Measurements from ENCODE around the gene TAPBP. TPM values are rescaled to one million over a fixed set of nuclear protein-coding genes. Genes with fewer than 3 reads are reported as not detected.

TAPBP gene
- total and polyA plus RNA-seq, 9 of the 15 experiments (the other 6 are each of a cell fraction or from before 2014, with no cell fraction given): 5.6 to 74.0 (median 22.3) TPM

DNA sequence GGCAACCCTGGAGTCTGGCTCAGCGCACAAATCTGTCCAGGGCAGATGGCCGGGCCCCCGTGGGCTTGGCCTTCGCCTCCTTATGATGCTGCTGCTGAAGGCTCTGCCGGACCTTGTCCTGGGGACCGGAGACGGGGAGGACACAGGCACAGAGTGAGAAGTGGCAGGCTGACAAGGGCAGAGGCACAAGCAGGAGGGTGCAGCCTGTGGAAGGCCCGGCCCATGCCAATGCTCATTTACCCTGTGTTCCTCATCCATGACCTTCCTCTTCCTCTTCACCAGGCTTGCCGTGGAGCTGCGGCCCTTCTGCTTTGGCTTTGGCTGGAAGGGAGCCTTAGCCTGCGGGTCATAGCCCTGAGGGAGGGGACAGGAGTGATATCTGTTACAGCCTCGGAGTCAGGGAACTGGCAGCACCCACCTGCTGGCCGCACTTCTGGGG lies 34.6 kb downstream of the TAPBP start (continued):
- TF ChIP-seq, protein P1, sequence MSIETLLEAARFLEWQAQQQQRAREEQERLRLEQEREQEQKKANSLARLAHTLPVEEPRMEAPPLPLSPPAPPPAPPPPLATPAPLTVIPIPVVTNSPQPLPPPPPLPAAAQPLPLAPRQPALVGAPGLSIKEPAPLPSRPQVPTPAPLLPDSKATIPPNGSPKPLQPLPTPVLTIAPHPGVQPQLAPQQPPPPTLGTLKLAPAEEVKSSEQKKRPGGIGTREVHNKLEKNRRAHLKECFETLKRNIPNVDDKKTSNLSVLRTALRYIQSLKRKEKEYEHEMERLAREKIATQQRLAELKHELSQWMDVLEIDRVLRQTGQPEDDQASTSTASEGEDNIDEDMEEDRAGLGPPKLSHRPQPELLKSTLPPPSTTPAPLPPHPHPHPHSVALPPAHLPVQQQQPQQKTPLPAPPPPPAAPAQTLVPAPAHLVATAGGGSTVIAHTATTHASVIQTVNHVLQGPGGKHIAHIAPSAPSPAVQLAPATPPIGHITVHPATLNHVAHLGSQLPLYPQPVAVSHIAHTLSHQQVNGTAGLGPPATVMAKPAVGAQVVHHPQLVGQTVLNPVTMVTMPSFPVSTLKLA (conservative IDR thresholded peaks at IDR 0.05): no peak
- TF ChIP-seq, protein P2, sequence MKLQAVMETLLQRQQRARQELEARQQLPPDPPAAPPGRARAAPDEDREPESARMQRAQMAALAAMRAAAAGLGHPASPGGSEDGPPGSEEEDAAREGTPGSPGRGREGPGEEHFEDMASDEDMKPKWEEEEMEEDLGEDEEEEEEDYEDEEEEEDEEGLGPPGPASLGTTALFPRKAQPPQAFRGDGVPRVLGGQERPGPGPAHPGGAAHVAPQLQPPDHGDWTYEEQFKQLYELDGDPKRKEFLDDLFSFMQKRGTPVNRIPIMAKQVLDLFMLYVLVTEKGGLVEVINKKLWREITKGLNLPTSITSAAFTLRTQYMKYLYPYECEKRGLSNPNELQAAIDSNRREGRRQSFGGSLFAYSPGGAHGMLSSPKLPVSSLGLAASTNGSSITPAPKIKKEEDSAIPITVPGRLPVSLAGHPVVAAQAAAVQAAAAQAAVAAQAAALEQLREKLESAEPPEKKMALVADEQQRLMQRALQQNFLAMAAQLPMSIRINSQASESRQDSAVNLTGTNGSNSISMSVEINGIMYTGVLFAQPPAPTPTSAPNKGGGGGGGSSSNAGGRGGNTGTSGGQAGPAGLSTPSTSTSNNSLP (IDR thresholded peaks at IDR 0.05; ENCODE audit: borderline replicate concordance, low read depth, low read length): no peak
- TF ChIP-seq ZNF224 (CRISPR knock-in tag; IDR thresholded peaks at IDR 0.05): no peak
- TF ChIP-seq NR2C2 (CRISPR knock-in tag; IDR thresholded peaks at IDR 0.05): peak; percentile 36; the same call in 1 of the 2 replicates
- TF ChIP-seq NR2C2 (tag; IDR thresholded peaks at IDR 0.05): no peak
- peak; percentile 3 for TF ChIP-seq KDM5B (IDR thresholded peaks at IDR 0.05; ENCODE audit: insufficient replicate concordance, low read depth, low read length)
- no peak for TF ChIP-seq ATF2 (CRISPR knock-in tag; IDR thresholded peaks at IDR 0.05)
- TF ChIP-seq, protein P3, sequence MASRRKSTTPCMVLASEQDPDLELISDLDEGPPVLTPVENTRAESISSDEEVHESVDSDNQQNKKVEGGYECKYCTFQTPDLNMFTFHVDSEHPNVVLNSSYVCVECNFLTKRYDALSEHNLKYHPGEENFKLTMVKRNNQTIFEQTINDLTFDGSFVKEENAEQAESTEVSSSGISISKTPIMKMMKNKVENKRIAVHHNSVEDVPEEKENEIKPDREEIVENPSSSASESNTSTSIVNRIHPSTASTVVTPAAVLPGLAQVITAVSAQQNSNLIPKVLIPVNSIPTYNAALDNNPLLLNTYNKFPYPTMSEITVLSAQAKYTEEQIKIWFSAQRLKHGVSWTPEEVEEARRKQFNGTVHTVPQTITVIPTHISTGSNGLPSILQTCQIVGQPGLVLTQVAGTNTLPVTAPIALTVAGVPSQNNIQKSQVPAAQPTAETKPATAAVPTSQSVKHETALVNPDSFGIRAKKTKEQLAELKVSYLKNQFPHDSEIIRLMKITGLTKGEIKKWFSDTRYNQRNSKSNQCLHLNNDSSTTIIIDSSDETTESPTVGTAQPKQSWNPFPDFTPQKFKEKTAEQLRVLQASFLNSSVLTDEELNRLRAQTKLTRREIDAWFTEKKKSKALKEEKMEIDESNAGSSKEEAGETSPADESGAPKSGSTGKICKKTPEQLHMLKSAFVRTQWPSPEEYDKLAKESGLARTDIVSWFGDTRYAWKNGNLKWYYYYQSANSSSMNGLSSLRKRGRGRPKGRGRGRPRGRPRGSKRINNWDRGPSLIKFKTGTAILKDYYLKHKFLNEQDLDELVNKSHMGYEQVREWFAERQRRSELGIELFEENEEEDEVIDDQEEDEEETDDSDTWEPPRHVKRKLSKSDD (conservative IDR thresholded peaks at IDR 0.05; ENCODE audit: low read length): no peak
- no peak for TF ChIP-seq CUX1 (CRISPR knock-in tag; IDR thresholded peaks at IDR 0.05)

Measured in K562 (cell line).